ENCODE data around the gene PCSK6. TPM values are rescaled to one million over a fixed set of nuclear protein-coding genes. Genes with fewer than 3 reads are reported as not detected.

PCSK6 gene
- polyA plus RNA-seq, 1 experiment: 0.29 TPM

DNA sequence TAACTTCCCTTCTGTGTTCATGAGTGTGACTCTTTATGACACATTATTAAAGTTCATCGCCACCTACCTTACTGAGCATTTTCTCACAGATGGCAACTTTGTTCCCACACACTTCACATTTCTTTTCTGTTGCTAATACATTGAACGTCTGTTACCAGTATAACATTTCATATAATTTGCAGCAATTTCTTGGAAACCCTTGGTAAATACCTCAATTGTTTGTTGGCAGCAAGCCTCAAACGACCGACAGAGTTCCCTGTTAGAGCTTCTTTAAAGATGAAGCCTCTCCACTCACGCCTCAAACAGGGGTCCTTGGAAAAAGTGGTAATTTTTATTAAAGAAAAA, 234.5 kb downstream of the PCSK6 start:
- no peak for DNase-seq (ENCODE audit: low read depth)
- CTCF ChIA-PET: interaction anchor here (1.0 to 2.2 kb wide), 7 partner anchors 12 to 337 kb away, joined by 3 to 9 read pairs (median 4); no protein-coding TSS in a partner anchor
- Histone ChIP-seq H3K36me3 (ENCODE audit: control insufficient read depth, insufficient read depth, low read length) (no peaks in the 10 kb centered on the region), H3K4me3 (ENCODE audit: low read depth, low read length) (no peak overlapping the region), H3K27me3 (ENCODE audit: control insufficient read depth, insufficient read depth, low read length) (no peaks in the 10 kb centered on the region)
- POLR2A ChIA-PET: no interaction called here
- TF ChIP-seq, protein P1, sequence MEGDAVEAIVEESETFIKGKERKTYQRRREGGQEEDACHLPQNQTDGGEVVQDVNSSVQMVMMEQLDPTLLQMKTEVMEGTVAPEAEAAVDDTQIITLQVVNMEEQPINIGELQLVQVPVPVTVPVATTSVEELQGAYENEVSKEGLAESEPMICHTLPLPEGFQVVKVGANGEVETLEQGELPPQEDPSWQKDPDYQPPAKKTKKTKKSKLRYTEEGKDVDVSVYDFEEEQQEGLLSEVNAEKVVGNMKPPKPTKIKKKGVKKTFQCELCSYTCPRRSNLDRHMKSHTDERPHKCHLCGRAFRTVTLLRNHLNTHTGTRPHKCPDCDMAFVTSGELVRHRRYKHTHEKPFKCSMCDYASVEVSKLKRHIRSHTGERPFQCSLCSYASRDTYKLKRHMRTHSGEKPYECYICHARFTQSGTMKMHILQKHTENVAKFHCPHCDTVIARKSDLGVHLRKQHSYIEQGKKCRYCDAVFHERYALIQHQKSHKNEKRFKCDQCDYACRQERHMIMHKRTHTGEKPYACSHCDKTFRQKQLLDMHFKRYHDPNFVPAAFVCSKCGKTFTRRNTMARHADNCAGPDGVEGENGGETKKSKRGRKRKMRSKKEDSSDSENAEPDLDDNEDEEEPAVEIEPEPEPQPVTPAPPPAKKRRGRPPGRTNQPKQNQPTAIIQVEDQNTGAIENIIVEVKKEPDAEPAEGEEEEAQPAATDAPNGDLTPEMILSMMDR (IDR thresholded peaks at IDR 0.05; ENCODE audit: insufficient read depth, low read depth, low read length): no peak

DNA sequence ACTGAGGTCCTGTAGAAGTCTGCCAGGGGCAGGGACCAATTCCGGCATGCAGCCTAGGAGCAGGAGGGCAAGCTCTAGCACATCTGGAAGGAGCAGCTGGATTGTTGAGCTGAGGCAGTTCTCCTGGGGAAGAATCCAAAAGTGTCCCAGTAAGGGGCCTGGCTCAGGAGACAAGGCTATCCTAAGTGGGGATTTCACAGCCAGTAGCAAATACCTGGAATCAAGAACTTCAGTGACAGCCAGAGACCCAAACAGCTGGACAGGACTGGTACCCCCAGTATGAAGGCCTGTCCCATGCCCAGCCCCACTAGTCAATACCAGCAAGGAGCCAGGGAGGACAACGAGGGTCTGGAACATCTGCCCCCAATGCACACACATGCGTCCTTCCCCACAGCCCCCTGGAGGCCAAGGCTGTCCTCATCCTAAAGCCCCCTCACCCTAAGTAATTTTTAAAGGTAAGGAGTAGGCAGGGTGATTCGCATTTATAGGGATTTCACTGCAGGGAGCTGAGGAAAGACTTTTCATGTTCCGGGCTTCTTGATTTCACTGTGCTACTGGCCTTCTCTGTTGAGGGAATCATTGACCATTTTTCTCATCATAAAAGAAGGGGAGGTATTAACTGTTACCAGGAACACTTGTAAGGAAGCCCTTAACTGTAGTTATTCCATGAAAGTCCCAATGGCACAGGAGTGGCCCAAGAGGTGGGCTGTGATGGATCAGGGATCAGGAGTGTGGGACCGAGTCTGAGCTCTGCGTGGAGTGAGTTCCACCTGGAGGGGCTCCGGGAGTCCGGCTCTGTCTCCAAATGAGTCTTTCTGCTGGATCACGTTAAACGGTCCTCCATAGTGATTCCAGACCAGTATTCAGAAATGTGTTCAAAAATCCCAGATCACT, 235.1 kb downstream of the PCSK6 start:
- CTCF ChIA-PET: interaction anchor here (1.0 to 2.2 kb wide), 8 partner anchors 13 to 337 kb away, joined by 3 to 9 read pairs (median 4); no protein-coding TSS in a partner anchor
- no peak for DNase-seq (ENCODE audit: low read depth)
- TF ChIP-seq, protein P1 (IDR thresholded peaks at IDR 0.05; ENCODE audit: insufficient read depth, low read depth, low read length): no peak
- H3K4me3 ChIP-seq (ENCODE audit: low read depth, low read length): no peak overlapping the region
- no peaks in the 10 kb centered on the region for H3K27me3 ChIP-seq (ENCODE audit: control insufficient read depth, insufficient read depth, low read length)
- no peaks in the 10 kb centered on the region for H3K36me3 ChIP-seq (ENCODE audit: control insufficient read depth, insufficient read depth, low read length)
- POLR2A ChIA-PET: no interaction called here

Other genes starting within 250 kb of the PCSK6 start
- gene CHSY1, start 237.7 kb downstream of the PCSK6 start, polyA plus RNA-seq (2011; rRNA removed): 17.7 and 24.3 TPM in 2 replicates
- 71.2 and 86.0 TPM in 2 replicates for gene SELENOS, start 212.2 kb downstream of the PCSK6 start, polyA plus RNA-seq (2011; rRNA removed)
- 27.0 and 44.8 TPM in 2 replicates for gene SNRPA1, start 194.5 kb downstream of the PCSK6 start, polyA plus RNA-seq (2011; rRNA removed)
- 34.7 and 43.8 TPM in 2 replicates for gene TM2D3, start 162.7 kb upstream of the PCSK6 start, polyA plus RNA-seq (2011; rRNA removed)
- 3.1 and 4.6 TPM in 2 replicates for gene TARS3, start 234.8 kb upstream of the PCSK6 start, polyA plus RNA-seq (2011; rRNA removed)

Measured in BJ (cell line).